ENCODE data around the gene LMO1.

Gene LMO1

DNA sequence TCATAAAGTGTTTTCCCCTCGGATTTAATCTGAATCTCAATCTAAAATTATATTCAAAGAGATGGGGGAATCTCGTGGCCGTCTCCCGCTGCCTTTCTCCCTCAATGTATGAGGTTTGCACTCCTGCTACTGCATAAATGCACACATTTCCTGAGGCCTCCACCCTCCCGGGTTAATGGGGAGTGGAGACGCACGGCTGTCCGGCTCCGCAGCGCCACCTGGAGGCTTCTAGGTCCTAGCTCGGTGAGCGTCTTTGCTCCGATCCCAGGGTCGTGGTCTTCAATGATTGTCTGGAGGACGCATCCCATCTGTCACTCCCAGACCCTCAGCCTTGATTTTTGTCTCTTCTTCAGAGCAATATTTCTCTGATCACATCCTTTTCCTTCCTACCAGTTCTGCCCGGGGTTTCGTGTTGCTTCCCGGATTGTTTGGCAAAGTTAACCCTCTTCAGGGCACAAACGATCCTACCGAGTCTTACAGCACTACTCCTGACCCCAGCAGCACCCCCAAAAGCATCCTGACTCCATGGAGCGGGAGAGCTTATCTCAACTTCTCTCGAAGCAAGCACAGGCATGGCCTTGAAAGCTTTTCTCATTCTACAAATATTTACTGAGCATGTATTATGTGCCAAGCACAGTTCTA, at the start of gene LMO1:
Gene LMO1, minus strand, starts transcription at position 110 of the 642 bp plus-strand sequence. CDS start 516 bp downstream, outside the sequence.
- no peak for DNase-seq (ENCODE audit: low read depth, low spot score)
- no peak within 1 kb of the TSS for H3K27ac ChIP-seq

DNA sequence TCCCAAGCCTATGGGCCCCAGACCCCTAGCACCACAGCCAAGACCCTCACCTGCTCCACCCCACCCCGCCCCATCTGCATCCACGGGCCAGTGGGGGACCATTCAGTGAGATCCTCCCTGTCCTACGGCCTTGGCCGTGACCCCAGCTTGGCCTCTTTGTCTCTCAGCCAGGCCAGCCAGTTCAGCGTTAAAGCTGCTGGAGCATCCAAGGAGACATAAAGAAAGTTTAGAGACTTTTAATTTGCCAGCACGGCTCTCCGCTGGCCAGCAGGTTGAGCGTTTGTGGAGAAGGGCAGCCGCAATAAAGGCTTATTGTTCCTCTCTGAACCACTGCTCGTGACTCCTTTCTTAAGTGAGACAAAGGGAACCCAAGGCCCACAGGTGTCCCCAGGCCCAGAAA, 49.3 kb upstream of the LMO1 start:
- H3K27ac ChIP-seq: no peak overlapping the region
- DNase-seq (ENCODE audit: low read depth, low spot score): no peak

DNA sequence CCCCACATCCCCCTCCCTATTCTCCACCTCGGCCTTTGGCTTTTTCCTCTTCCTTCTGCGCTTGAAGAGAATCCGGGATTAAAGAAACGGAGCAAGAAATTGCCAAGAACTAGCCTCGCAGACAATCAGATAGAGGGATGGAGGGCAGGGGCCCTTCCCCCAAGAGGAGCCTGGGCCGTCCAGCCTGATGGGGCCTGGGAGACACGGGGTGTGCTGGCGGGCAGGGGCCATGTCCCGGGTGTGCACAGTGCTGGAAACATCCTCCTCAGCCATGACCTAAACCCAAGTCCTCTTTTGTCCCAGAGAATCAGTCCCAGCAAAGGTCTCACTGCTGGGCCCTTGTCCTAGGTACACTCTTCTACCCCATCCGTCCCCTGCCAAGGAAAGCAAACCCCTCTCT, 47.7 kb upstream of the LMO1 start:
- no peak for DNase-seq (ENCODE audit: low read depth, low spot score)

DNA sequence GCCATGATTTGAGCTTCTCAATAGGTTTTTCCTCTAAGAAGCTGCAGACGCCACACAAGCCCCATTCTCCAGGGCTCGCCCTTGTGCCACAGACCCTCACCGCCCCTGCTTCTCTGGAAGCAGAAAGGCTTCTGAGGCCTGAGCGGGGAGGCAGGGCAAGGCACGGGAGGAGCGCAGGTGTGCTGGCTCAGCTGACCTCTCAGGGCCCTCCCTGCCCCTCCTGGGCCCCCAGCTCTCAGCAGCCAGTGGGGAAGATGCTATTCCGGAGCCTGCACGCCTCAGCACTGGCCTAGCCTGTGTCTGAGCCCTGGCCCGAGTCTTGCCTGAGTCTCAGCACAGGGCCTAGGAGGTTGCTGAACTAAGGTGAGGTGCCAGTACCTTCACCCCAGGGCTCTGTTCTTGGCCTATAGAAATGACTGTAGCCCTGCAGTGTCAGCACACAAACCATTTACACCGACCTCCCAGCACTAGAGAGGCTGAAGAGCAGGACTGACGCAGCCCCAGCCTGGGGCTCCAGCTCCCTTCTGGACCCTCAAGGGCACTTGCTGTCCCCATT, 47.1 kb upstream of the LMO1 start:
- H3K27ac ChIP-seq: no peak overlapping the region
- DNase-seq (ENCODE audit: low read depth, low spot score): no peak

More for the DNA sequence above, 47.7 kb upstream of the LMO1 start:
- no peak overlapping the region for H3K27ac ChIP-seq

DNA sequence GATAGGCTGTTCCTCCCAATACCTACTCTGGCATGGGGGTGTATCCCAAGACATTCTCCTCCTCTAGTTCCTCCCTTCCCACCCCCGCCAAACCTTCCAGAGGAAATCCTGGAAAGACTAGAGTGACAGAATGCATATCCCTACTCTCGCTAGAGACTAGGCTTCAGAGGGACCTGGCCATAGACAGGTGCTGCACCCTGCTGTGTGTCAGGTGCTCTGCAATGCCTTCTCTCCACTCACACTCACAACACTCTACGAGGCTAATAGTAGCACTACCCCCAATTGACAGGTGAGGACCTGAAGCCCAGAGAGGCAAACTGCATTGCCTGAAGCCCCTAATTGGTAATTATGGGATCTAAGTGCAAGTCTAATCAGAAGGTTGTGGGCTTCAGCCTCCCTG, 46.2 kb upstream of the LMO1 start:
- no peak for DNase-seq (ENCODE audit: low read depth, low spot score)
- H3K27ac ChIP-seq: no peak overlapping the region

DNA sequence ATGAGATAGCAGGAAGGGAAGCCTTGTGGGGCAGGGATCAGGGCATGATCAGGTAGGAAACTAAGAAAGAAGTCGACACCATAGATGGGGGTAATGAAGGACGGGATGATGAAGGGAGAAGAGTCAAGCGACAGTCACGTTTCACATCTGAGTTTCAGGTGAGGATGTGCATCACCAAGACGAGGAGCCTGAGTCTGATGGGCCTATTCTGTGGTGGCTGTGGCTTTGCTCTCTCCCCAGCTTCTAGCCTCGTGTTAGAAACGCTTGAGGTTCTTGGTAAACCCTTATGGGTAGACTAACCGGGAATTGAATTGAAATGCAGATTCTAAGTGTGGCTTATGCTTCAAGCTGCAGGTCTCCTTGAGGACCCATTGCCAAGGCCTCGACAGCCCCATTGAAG, 45.6 kb upstream of the LMO1 start:
- no peak overlapping the region for H3K27ac ChIP-seq
- DNase-seq (ENCODE audit: low read depth, low spot score): no peak

DNA sequence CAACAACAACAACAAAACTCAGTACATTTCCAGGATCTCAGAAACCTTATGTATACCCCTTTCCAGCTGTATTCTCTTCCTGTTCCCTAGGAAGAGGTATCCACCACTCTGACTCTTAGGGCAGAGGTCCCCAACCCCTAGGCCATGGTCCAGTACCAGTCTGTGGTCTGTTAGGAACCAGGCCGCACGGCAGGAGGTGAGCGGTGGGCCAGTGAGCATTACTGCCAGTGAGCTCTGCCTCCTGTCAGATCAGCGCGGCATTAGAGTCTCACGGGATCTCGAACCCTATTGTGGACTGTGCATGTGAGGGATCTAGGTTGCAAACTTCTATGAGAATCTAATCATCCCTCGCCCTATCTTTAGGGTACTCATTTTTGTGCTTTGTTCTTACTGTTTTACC, 43.9 kb upstream of the LMO1 start:
- no peak for DNase-seq (ENCODE audit: low read depth, low spot score)
- no peak overlapping the region for H3K27ac ChIP-seq

DNA sequence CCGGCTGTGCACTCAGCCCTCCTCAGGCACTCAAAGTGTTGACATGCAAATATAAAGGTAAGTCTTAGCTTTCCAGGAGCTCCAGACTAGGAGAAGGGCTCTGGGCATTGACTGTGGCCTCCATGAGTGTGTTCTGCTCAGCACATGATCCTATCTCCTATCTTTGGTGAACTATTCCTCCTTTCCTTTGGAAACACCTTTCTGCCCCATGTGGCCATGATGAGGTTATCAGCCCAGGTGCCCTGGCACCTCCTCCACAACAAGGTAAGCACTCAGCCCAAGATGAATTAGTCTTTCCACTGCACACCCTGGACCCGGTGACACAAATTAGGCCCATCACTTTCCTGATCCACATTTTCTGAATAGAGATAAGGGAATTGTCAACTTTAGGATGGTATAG, 37.9 kb upstream of the LMO1 start:
- no peak overlapping the region for H3K27ac ChIP-seq
- DNase-seq (ENCODE audit: low read depth, low spot score): no peak

DNA sequence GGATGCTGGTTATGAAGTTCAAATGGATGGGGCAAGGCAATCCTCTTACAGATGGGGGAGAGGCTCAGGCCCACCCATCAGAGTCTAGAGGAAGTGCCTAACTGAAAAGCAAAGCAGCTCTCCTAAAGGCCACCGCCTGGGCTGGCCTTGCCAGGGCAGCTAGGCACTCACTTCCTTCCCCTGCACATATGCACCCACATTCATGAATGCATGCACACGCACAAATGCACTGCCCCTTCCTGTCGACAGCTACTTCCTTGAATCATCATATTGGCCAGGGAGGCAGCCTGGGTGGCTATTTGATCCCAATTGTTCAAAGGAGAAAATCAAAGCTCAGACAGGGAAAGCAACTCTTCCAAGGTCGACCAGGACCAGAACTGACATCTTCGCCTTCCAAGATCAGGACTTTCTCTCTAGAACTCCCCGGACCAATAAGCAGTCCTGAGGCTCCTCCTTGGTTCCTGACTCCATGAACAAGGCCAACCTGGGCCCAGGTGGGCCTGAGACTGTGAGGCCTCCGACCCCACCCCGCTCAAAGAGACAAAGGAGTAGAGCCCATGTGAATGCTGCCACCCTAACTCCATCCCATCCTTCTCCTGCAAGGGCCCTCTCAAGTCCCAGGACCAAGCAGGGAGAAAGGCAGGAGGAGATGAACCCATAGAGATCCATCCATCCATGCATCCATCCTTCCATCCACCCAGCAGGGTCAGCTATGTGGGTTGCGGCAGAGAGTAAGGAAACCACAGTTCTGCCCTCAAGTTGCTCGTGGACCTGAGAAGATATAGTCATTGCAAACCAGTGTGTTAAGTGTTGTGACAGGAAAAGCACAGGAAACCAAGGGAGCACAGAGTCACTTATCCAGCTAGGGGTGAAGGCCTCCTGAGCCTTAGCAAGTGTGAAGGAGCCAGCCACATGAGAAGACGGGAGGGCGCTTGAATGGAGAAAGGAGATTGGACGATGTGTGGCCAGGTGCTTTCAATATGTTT, 35.4 kb upstream of the LMO1 start:
- DNase-seq (ENCODE audit: low read depth, low spot score): no peak
- no peak overlapping the region for H3K27ac ChIP-seq

DNA sequence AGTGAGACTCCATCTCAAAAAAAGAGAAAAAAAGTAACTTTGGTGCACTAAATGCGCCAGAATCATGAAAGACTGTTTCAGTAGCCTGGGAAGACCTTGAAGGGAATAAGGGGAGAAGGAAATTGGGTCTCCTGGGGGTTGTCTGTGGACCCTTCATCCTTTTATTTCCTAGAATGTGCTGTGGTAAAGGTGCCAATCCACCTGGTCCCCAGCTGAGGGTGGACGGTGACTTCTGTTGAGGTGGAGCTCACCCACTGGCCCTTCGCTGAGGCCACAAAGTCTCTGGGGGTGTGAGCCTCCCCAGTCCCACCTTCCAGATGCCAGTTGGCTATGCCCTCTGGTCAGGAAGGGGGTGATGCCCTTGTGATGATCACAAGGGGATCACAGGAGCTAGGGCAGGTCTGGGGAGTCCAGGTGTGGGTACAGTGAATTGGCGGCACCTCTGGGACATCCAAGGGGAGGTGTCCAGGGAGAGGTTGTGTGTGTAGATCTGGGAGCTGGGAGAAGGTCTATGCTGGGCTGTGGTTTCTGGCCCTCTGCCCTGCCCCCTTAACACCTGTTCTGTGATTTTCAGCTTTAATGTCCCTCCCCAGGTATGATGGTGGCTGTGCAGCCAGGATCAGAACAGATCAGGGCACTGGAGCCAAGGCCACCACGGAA, 34.2 kb upstream of the LMO1 start:
- no peak for DNase-seq (ENCODE audit: low read depth, low spot score)
- no peak overlapping the region for H3K27ac ChIP-seq

DNA sequence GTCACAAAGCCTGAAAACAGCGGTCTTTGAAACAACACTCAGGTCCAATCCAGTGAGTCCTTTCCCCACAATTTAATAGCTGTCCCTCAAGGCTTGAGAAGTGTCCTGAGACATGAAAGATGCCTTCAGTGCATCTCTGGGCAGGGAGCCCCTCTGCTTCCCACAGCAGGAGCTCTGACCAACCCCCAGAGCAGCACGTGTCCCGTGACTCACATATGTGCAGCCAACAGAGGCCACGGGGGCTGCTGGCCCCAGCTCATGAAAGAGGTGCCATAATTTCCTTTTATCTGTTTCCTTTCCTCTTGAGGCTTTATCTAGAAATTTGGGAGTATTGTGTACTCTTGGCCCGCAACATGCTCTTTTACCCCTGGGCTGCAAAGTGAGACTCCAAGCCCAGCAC, 33.2 kb upstream of the LMO1 start:
- DNase-seq (ENCODE audit: low read depth, low spot score): no peak

DNA sequence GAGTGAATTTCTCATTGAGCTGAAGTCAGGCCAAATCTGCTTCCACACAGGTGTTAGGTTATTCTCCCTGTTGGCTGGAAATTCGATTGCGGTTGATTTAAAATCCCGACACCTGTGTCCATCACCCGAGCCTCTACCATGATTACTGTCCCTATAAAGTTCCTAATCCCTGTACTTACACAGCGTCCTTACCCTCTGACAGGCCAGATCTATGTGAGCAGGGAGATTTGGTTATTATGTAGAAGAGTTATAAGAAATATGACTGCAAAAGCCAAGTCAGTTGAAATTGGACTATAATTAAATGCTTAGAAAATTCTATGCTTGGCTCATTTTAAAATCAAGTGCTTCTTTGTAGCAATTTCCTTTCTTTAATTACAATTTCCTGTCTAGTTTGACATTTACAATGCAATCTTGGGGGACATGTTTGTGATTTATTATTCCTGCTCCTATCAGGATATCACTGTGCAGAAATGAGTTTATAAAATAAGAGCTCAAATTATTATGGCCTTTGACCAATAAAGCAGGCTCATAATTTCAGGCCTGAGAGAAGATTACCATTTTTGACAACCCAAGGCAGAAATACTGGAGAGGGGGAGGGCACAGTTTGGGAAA, 32.5 kb upstream of the LMO1 start:
- no peak for DNase-seq (ENCODE audit: low read depth, low spot score)
- H3K27ac ChIP-seq: no peak overlapping the region

More for the DNA sequence above, 33.2 kb upstream of the LMO1 start:
- H3K27ac ChIP-seq: no peak overlapping the region

DNA sequence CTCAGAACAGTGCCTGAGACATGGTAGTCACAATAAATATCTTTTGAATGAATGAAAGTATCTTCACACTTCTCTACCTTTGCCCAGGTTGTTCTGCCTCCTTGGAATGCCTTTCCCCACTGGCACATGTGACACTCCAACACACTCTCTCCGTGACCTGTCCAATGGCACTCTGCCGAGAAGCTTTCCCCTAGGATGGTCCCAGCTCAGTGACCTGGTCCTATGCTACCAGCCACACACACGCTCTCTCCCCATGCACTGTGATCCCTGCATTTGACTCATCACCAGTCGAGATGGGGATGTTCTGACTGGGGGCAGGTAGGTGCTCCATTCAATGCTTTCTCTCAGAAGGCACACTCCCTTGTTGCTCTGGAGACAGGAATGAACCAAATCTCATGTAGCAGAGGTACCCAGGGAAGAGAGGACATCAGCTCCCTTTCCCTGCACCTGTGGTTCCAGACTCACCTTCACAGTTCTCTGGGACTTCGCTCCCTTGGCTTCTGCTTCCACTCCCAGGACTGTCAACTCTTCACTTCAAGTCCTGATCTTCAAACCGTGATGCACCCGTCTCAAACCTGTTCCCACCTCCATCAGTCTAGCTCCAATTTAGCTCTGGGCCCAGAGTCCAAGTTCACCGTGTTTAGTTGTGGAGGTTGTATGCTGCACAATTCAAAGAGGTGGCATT, 30.7 kb upstream of the LMO1 start:
- no peak for DNase-seq (ENCODE audit: low read depth, low spot score)
- no peak overlapping the region for H3K27ac ChIP-seq

DNA sequence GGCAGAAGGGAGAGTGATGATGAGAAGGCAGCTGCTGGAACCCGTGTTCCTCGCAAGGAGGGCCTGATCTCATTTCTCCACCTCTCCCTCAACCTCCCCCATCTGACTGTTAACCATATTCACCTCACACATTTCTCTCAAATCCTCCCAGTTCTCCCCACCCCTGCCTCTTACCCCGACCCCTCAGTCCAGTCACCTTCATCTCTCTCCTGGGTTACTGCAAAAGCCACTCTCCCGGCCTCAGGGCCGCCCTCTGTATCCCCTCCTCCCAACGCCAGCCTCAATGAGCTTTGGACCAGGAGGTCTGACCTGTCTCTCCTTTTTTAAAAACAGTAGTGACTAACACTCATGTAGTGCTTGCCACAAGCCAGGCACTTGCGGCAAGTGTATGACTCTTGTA, 29.5 kb upstream of the LMO1 start:
- H3K27ac ChIP-seq: no peak overlapping the region
- DNase-seq (ENCODE audit: low read depth, low spot score): no peak

DNA sequence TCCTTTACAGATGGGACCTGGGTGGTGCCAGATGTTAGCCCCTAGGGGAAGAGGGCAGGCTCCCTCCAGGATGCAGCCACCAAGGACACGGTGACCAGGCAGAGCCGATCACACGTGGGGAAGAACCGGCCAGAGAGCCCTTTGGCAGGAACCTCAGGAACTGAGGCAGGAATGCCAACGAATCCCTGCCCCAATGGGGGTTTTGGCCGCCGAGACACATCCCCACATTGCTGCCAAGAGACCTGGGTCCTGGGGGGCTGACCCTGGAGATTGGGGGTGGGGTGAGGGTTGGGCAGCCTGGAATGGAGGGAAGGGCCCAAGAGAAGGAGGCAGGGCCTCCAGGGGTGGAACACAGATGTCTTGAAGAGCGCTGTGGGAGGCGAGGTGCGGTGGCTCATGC, 28.7 kb upstream of the LMO1 start:
- no peak overlapping the region for H3K27ac ChIP-seq
- no peak for DNase-seq (ENCODE audit: low read depth, low spot score)

DNA sequence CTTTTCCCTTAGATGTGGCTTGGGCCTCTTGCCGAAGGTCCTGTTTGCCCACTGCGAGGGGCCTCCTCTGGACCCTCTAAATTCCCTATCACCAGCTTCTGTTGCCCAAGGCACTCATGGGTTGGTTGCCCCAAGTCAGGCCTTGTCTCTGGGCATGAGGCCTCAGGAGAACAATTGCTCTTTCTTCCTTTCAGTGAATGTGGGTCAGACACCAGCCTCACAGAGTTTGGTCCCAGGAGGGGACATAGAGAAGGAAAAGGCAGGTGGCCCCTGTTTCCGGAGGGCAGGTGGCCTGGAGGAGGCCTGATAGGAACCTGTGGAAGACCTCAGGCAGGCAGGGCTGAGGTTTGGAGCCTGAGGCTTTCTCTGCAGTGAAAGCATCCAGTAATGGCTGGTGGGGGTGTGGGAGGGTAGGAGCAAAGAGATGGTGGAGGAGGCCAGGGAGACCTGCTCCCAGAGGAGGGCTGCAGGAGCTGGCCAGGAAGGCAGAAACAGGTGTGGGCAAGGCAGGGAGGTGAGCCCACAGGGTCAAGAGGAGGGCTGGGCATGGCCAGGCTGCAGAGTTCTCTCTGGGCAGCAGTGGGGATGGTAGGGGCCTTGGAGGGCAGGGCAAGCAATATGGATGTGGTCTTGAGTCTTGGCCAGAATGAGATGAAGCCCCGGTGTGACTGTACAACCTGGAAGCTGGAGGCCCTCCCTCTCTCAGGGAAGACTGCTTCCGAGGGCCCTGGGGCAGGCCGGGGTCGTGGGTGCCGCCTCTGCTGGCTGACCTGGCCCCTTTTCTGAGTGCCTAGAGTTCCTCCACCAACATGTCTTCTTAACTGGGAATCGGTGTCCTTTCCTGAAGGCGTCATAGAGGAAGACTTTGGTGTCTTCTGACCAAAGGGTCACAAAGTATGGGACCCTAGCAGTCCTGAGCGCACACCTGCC, 28.0 kb upstream of the LMO1 start:
- H3K27ac ChIP-seq: no peak overlapping the region
- DNase-seq (ENCODE audit: low read depth, low spot score): no peak

DNA sequence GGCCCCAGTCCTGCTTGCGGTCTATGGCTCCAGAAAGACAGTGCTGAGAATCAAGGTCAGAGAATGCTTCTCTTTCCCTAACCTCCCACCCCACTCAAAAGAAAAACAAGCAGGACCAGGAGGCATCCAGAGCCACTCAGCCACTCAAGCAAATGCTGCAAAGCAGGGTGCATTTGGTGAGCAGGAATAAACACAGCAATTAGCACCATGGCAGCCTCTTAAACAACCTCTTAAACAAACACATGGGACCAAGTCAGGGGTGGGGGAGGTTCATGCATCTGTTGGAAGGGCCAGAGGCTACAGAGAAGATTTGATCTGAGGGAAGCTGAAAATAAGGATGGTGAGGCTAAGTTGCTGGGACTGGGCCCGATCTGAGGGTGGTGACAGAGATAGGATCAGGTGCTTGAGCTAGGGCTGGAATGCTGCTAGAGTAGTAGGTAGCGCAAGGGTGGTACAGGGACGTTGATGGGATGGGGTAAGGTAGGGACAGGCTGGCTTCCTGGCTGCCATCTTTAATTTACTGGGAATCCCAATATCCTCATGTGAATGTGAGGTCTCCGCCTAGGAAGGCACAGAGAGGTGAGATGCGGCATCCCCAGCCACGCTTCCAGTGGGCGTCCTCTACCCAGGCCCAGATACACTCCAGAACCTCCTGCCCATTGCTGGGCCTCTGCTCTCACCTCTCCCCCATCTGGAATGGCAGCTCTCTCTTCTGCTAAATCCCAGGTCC, 26.6 kb upstream of the LMO1 start:
- no peak for DNase-seq (ENCODE audit: low read depth, low spot score)
- H3K27ac ChIP-seq: no peak overlapping the region

DNA sequence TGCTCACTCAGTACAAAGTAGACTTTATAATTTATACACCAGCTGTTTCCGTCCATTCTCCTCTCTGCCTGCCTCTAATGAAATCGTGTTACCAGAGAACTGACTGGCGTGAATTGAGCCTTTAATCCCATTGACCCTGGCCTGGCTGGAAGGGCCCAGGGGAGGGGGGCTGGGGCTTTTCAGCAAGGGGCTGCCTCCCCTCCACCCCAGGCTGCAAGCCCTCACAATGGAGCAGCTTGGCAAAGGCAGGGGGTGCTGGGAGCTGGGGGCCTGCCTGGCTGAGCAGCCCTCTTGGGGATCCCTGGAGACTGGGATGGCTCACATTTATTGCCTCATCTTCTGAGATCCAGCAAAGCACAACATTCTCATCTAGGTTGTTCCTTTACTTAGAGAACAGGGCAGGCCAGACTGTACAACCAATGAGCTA, 25.8 kb upstream of the LMO1 start:
- no peak for DNase-seq (ENCODE audit: low read depth, low spot score)
- H3K27ac ChIP-seq: no peak overlapping the region
